ENCODE data around the gene KLHL8.

The KLHL8 gene

GRCh38 chr4:87118826-87119225, 101.6 kb downstream of the KLHL8 start:
- DNase-seq: no peak

- no peak for DNase-seq
Measured at GRCh38 chr4:87118421-87118820, 102.0 kb downstream of the KLHL8 start.

GRCh38 chr4:87117732-87118075, 102.7 kb downstream of the KLHL8 start:
- DNase-seq: no peak

GRCh38 chr4:87117051-87117731, 103.2 kb downstream of the KLHL8 start:
- no peak for DNase-seq

DNA sequence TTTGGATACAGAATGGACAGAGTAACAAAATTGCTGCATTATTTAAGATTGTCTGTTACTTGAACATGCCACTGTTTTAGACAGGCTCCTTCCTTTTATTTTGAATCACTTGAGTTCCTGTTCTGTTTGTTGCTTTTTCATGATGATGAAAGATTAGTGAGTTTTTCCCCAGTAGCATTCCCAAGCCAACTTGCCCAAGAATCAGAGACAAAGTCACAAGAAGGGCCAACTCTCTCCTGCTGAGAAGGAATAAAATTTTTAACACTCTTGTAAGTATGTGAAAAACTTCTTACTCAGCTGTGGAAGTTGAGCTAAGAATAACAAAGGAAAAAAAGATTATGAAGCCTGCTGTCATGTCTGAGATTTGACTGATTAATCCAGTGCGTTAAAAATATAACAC, 104.2 kb downstream of the KLHL8 start:
- no peak for DNase-seq

GRCh38 chr4:87114245-87115062, 106.0 kb downstream of the KLHL8 start:
- DNase-seq: no peak

DNA sequence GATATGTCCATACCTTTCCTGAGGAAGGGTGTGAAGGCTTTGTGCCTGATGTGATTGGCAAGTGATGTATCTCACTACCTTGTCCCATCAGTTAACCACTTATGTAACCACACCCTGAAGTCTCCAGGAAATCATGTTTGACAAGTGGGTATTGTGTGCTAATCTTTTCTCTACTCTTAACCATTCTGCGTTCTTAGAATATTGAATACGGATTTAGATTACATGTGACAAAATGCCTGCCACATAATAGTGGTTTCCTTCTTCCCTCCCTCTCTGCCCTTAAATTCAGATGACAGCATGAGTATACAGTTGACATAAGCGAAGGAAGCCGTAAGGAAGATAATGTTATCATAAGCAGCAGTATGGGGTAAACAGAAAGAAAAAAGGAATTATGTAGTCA, 108.4 kb downstream of the KLHL8 start:
- no peak for DNase-seq
